Neural progenitor cell (in vitro differentiated cells): ENCODE data around the gene CDH3. TPM values are rescaled to one million over a fixed set of nuclear protein-coding genes. Genes with fewer than 3 reads are reported as not detected.

Experiments used
- DNase-seq: peaks from one replicate; pipeline ENCODE4 v3.0.0-alpha.2; 2016; ENCODE audit warnings: low spot score
- H2AFZ ChIP-seq: fragments of 200-600 bp; sonication (generic); replicated peaks from 2 replicates; pipeline ENCODE4 v1.6.1; 2016; ENCODE audit warnings: antibody characterized with exemption
- H3F3A ChIP-seq: fragments of 200-600 bp; sonication (generic); 2 replicates; pipeline ENCODE4 v1.6.1; 2016; ENCODE audit warnings: antibody characterized with exemption, low read depth
- H3K27ac ChIP-seq: fragments of 200-600 bp; sonication (generic); 2 replicates; pipeline ENCODE4 v1.5.1; 2016; ENCODE audit warnings: mild to moderate bottlenecking
- H3K27me3 ChIP-seq: fragments of 200-600 bp; sonication (generic); 2 replicates; pipeline ENCODE4 v1.6.1; 2016; ENCODE audit warnings: mild to moderate bottlenecking, moderate library complexity
- H3K36me3 ChIP-seq: fragments of 200-600 bp; sonication (generic); 2 replicates; pipeline ENCODE4 v1.5.1; 2016
- H3K4me1 ChIP-seq: fragments of 200-600 bp; sonication (generic); 2 replicates; pipeline ENCODE4 v1.6.1; 2016; ENCODE audit warnings: mixed run types
- H3K4me2 ChIP-seq: fragments of 200-600 bp; sonication (generic); 2 replicates; pipeline ENCODE4 v1.6.1; 2016
- H3K4me3 ChIP-seq: fragments of 200-600 bp; sonication (generic); 2 replicates; pipeline ENCODE4 v1.5.1; 2016
- H3K79me2 ChIP-seq: fragments of 200-600 bp; sonication (generic); 2 replicates; pipeline ENCODE4 v1.6.1; 2016; ENCODE audit warnings: low read depth
- H3K9ac ChIP-seq: fragments of 200-600 bp; sonication (generic); 2 replicates; pipeline ENCODE4 v1.6.1; 2016
- H3K9me3 ChIP-seq: fragments of 200-600 bp; sonication (generic); 2 replicates; pipeline ENCODE4 v1.5.1; 2016; ENCODE audit warnings: low read depth
- H4K20me1 ChIP-seq: fragments of 200-600 bp; sonication (generic); 2 replicates; pipeline ENCODE4 v1.6.1; 2016; ENCODE audit warnings: low read depth
- H3K27ac Mint-ChIP-seq: 3 replicates; pipeline ENCODE4 v1.8.0; 2021; ENCODE audit warnings: mixed read lengths
- H3K27me3 Mint-ChIP-seq: 2 replicates; pipeline ENCODE4 v1.8.0; 2022; ENCODE audit warnings: low read depth, mild to moderate bottlenecking, inconsistent platforms, moderate library complexity, mixed read lengths; ENCODE audit not compliant: insufficient read depth
- H3K36me3 Mint-ChIP-seq: 3 replicates; pipeline ENCODE4 v1.8.0; 2021; ENCODE audit warnings: mixed read lengths
- H3K4me1 Mint-ChIP-seq: 3 replicates; pipeline ENCODE4 v1.8.0; 2021; ENCODE audit warnings: mixed read lengths
- H3K4me3 Mint-ChIP-seq: 3 replicates; pipeline ENCODE4 v1.8.0; 2021; ENCODE audit warnings: mild to moderate bottlenecking, moderate library complexity, mixed read lengths
- H3K9me3 Mint-ChIP-seq: 3 replicates; pipeline ENCODE4 v1.8.0; 2020; ENCODE audit warnings: mixed read lengths
- CTCF ChIP-seq: fragments of 200-600 bp; sonication (generic); IDR thresholded peaks from 2 replicates; pipeline ENCODE4 v1.5.1; 2017; ENCODE audit warnings: antibody characterized with exemption, mild to moderate bottlenecking
- EZH2 ChIP-seq: fragments of 200-600 bp; sonication (generic); IDR thresholded peaks from 2 replicates; pipeline ENCODE4 v1.6.1; 2017; ENCODE audit warnings: antibody characterized with exemption, mild to moderate bottlenecking, moderate library complexity
- EZH2phosphoT487 ChIP-seq: fragments of 200-600 bp; sonication (generic); IDR thresholded peaks from 2 replicates; pipeline ENCODE4 v1.6.1; 2017; ENCODE audit warnings: antibody characterized with exemption
- total RNA-seq: library from RNA; depleted of rRNA; stranded (reverse); fragments of >200 nt; gene quantifications from 2 replicates; pipeline ENCODE4 v1.2.3, GENCODE V29; 2015; ENCODE audit warnings: low replicate concordance

CDH3 gene
- total RNA-seq, 1 donor from 2014 or later: 3.9 TPM

- H3K79me2 ChIP-seq: no peaks in the 10 kb centered on the region
Measured at GRCh38 chr16:68629351-68629910, 15.7 kb upstream of the CDH3 start.

GRCh38 chr16:68636064-68636560, 9.0 kb upstream of the CDH3 start:
- H3K4me2 ChIP-seq: no peak overlapping the region
- H3K27ac Mint-ChIP-seq: peak overlapping the region; percentile 3
- no peaks in the 10 kb centered on the region for H4K20me1 ChIP-seq

More at GRCh38 chr16:68629351-68629910, 15.7 kb upstream of the CDH3 start:
- Histone ChIP-seq H2AFZ (no peak overlapping the region), H3K27ac (no peak overlapping the region), H3K4me1 (peaks cover 10% of the 10 kb centered on the region), H3K9me3 (no peaks in the 10 kb centered on the region), H3F3A (peaks cover 5% of the 10 kb centered on the region), H3K27me3 (no peaks in the 10 kb centered on the region), H3K9ac (no peak overlapping the region), H3K4me2 (no peak overlapping the region), H3K36me3 (no peaks in the 10 kb centered on the region), H4K20me1 (no peaks in the 10 kb centered on the region), H3K4me3 (no peak overlapping the region)
- H3K27ac Mint-ChIP-seq: no peak overlapping the region
- TF ChIP-seq CTCF: peak; percentile 17
- no peak for TF ChIP-seq EZH2phosphoT487
- no peak for TF ChIP-seq EZH2
- H3K4me1 Mint-ChIP-seq: peaks cover 11% of the 10 kb centered on the region
- H3K9me3 Mint-ChIP-seq: no peaks in the 10 kb centered on the region
- no peak for DNase-seq
- H3K36me3 Mint-ChIP-seq: no peaks in the 10 kb centered on the region
- H3K4me3 Mint-ChIP-seq: no peak overlapping the region
- H3K27me3 Mint-ChIP-seq: no peaks in the 10 kb centered on the region

GRCh38 chr16:68636818-68637217, 8.3 kb upstream of the CDH3 start:
- Histone ChIP-seq H3K4me2 (no peak overlapping the region), H3K9ac (no peak overlapping the region), H3K27ac (no peak overlapping the region), H3K79me2 (no peaks in the 10 kb centered on the region), H3K9me3 (no peaks in the 10 kb centered on the region), H3K36me3 (no peaks in the 10 kb centered on the region), H2AFZ (no peak overlapping the region), H3K4me3 (no peak overlapping the region), H3K4me1 (no peaks in the 10 kb centered on the region), H3K27me3 (peaks cover 2% of the 10 kb centered on the region), H4K20me1 (no peaks in the 10 kb centered on the region), H3F3A (no peaks in the 10 kb centered on the region)
- H3K27me3 Mint-ChIP-seq: peaks cover 7% of the 10 kb centered on the region
- DNase-seq: no peak
- no peaks in the 10 kb centered on the region for H3K9me3 Mint-ChIP-seq
- no peaks in the 10 kb centered on the region for H3K36me3 Mint-ChIP-seq
- no peak overlapping the region for H3K4me3 Mint-ChIP-seq
- TF ChIP-seq EZH2: no peak
- no peak for TF ChIP-seq CTCF
- no peak for TF ChIP-seq EZH2phosphoT487
- H3K27ac Mint-ChIP-seq: no peak overlapping the region
- peaks cover 6% of the 10 kb centered on the region for H3K4me1 Mint-ChIP-seq

More at GRCh38 chr16:68636064-68636560, 9.0 kb upstream of the CDH3 start:
- no peak for TF ChIP-seq CTCF
- no peak for TF ChIP-seq EZH2
- TF ChIP-seq EZH2phosphoT487: no peak
- Histone ChIP-seq H3K4me1 (no peaks in the 10 kb centered on the region), H3K9me3 (no peaks in the 10 kb centered on the region), H3K36me3 (no peaks in the 10 kb centered on the region), H3K9ac (no peak overlapping the region), H3K27ac (no peak overlapping the region), H3F3A (no peaks in the 10 kb centered on the region), H3K4me3 (no peak overlapping the region), H2AFZ (no peak overlapping the region), H3K27me3 (no peaks in the 10 kb centered on the region), H3K79me2 (no peaks in the 10 kb centered on the region)
- Mint-ChIP-seq H3K27me3 (peaks cover 3% of the 10 kb centered on the region), H3K36me3 (no peaks in the 10 kb centered on the region), H3K4me3 (no peak overlapping the region), H3K4me1 (peaks cover 3% of the 10 kb centered on the region), H3K9me3 (no peaks in the 10 kb centered on the region)
- DNase-seq: no peak
